ENCODE results near the gene DOK7.

DOK7 gene

DNA sequence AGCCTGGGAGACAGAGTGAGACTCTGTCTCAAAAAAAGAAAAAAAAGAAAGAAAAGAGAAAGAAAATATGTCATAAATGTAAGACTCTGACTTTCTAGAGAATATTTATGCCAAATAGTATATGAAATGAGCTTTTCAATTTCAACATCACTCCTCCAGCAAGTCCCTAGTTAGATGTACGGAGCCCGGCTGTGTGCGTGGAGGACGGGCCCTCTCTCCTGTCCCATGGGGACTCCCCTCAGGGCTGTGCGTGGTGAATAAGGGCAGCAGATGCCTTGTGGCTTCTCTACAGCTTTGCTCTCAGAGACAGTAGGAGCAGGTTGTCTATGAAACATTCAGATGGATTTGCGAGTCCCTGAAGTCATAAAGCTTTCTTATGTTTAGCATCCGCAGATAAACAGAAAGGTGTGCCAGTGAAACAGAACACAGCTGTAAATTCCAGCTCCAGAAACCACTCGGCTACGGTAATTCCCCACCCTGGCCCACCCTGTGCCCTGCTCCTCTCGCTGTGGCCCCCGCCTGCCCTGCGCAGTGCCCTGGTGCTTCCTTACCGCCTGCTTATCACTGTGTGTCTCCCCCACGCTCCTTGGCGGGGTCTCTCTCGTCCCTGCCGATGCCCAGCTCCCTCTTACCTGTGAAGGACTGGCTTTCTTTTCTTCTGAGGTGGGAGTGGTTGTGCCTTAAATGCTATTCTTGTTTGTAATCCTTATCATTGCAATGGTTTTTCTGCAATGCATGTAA, 35.2 kb upstream of the DOK7 start:
- no peak for DNase-seq

DNA sequence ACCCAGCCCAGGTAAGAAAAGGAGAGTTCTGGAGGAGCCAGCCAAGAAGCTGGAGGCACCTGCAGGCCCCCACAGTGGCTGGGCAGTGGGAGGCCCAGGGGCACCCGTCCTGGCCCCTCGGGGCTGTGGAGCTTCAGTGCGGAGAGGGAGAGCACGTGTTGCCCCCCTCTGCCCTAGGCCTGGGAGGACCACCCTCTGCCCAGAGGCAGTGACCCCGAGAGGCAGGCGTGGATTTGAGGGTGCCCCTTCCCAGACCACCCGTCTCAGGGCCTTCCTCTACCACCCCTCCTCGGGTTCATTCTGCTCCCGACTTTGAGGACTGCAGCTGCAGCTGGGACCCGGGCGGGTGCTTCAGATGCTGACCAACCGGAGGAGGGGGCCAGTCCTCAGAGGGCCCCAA, 33.5 kb upstream of the DOK7 start:
- no peak for DNase-seq

DNA sequence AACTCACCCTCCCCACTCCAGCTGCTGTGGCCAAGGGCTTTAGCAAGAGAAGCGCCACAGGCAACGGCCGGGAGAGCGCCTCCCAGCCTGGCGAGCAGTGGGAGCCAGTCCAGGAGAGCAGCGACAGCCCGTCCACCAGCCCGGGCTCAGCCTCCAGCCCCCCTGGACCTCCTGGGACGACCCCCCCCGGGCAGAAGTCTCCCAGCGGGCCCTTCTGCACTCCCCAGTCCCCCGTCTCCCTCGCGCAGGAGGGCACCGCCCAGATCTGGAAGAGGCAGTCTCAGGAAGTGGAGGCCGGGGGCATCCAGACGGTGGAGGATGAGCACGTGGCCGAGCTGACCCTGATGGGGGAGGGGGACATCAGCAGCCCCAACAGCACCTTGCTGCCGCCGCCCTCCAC, 32.6 kb upstream of the DOK7 start:
- no peak for DNase-seq

DNA sequence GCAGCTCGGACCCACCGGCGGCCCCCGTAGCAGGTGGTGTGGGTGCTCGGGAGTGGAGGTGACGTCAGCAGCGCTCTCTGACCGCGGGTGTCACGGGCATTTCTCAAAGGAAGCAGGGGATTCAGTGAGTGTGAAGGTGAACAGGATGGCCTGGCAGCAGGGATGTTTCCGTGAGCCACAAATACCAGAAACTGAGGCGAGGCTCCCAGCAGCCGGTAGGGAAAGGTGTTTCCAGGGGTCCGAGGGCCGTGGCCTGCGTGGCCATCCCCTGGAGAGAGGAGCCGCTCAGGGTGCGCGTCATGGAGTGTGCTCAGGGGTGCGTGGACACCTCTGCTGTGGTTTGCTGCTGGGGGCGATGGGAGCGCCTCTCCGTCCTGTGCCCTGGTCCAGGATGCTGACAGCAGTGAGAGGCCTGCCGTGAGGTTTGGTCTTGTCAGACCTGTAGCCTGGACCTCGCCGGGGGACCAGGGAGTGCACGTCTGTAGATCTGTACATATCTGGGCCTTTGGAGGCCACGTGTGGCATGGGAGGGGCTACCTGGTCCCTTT, 31.6 kb upstream of the DOK7 start:
- no peak for DNase-seq

DNA sequence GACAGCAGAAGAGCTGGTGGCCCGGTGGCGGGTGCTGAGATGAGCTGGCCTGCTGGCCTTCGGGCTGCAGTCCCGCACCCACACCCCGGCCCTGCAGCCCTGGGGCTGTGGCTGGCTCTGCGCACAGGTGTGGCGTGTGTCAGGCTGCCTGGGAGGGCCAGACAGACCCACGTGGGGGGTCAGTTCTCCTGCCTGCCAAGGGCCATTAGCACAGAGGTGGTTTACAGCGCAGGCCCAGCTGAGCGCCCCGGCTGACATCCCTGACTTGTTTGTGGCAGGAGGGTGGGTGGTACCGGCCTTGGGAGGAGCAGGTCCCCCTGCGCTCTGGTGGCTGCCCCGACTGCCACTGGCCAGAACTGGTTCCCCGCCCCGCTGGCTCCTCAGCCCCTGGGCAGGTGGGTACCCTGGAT, 30.7 kb upstream of the DOK7 start:
- no peak for DNase-seq

DNA sequence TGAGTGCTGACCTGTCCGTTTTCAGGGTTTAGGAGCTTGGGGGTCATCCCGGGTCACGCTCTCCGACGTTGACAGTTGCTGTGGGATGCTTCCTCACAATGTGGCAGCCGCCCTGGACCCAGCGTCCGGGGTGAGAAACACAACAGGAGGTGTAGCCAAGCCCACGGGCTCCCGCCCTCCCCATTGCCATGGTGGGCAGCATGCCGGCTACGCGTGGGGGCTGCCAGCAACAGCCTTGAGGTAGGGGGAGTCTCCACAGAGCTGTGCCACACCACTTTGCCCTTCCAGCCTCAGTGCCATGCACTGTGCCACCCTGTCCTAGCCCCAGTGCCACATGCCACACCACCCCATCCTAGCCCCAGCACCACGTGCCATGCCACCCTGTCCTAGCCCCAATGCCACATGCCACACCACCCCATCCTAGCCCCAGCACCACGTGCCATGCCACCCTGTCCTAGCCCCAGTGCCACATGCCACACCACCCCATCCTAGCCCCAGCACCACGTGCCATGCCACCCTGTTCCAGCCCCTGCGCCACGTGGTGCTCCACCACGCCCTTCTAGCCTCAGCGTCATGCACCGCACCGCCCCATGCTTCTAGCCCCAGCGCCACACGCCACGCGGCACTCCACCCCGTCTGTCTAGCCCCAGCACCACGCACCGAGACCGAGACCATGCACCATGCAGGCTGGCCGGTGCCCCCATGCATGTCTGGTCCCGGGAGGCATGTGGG, 29.8 kb upstream of the DOK7 start:
- no peak for DNase-seq

DNA sequence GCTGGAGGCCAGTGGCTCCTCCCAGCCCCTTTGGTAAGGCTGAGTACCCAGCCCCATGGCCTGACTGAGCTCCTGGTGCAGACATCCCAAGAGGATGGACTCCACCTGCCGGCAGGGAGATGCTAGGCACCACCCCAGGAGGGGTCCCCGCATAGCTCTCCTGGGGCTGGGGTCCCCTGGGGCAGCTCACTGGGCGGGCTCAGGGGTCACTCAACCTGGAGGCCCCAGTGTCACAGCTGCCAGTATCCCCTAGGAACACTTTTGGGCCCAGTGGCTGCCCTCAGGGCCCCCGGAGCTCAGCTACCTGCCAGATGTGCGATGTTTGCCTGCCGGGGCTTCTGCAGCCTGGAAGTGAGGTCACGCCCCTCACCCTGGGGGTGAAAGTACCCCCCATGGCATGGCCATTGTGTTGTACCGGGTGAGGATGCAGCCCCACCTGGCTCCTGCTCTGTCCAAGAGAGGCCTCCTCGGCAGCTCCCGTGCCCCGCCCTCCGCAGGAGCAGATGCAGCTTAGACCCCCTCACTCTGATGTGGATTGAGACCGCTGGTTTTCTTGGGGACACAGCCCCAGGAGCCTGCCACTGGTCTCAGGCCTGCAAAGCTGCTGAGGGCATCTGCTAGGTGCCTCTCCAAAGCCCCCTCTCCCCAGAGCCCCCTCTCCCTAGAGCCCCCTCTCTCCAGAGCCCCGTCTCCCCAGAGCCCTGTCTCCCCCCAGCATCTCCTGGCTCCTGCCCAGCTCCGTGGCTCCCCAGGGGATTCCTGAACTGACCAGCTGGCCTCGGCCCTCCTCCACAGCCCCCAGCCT, 28.0 kb upstream of the DOK7 start:
- DNase-seq = no peak

DNA sequence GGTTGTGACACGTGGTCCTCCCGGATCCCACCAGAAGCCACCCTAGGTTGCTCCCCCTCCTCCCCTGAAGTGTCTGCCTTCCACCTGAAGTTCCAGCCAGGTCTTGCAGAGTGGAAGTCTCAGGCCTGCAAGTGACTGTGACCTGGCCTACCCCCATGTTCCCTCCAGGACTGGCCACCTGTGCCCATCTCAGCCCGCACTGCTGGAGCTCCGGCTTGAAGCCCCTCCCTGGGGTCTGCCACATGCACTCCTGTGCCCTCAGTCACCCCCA, 27.5 kb upstream of the DOK7 start:
- no peak for DNase-seq

GRCh38 chr4:3436048-3436797, 26.9 kb upstream of the DOK7 start:
- no peak for DNase-seq

DNA sequence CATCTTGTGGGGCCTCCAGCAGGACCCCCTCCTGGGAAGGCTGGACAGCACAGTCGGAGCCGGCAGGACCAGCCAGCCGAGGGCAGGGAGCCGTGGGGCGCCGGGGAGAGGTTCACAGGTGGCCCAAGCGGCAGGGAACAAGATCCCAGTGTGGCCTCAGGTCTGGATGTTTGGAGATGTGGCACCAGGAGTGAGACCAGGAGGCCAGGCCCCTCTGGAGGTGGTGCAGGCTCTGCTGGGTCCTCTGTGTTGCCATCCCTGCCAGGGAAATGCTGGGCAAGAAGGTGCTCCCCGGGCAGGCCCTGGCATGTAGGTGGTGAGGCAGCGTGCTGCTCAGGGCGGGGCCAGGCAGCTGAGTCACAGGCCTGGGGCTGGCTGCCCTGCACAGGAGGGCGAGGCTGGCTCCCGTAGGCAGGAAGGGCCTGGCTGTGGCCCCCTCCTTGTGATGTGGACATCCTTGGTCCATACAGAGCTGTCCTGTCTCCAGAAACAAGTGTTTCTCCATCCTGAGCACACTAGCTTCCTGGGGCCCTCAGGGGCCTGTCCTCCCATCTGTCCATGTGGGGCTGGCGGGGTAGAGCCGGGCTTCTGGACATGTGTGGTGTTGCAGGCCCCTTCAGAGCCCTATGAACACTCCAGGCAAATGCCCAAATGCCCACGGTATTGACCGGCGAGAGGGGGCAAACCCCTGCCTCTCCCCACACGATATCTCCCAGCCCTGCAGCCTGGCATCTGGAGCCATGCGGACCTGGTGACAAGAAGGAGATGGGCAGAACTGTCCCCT, 26.1 kb upstream of the DOK7 start:
- peak; percentile 42 for DNase-seq

- no peak for DNase-seq
These were observed 25.5 kb upstream of the DOK7 start for GRCh38 chr4:3437582-3437936.

DNA sequence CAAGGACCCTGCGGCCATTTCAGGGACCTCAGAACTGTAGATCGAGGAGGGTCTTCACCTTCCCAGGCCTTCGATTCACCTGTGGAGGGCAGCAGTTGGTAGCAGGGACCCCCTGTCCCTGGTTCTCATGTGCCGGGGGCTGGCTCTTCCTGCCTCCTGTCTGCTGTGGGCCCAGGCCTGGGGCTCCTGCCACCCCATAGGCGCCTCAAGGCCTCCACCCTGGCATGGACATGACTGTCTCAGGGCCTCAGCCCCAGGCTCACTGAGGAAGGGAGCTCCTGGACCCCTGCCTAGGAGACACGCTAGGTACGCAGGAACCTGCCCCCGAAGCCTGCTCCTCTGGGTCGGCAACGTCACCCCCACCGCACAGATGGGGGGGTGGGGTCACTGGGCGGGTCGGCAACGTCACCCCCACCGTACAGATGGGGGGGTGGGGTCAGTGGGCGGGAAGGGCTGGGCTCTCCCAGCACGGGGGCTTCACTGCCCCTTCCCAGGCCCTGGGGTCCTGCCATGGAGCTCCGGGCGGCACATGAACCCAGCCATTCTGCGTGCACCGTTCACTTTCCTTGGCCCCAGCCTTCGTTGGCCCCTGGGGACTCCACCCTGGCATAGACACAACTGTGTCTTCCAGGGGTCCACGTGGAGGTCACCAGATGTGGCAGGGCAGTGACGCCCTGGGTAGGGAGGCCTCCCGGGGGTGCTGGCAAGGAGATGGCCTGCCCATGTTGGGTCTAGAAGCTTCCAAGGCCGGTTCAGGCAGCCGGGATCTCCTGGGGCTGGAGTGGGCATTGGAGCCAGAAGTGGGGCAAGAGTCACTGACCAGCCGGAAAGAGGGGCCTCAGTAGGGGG, 24.9 kb upstream of the DOK7 start:
- DNase-seq = no peak

- no peak for DNase-seq
These were observed 24.3 kb upstream of the DOK7 start for GRCh38 chr4:3438847-3439180.

GRCh38 chr4:3439391-3439790, 23.7 kb upstream of the DOK7 start:
- DNase-seq = no peak

DNA sequence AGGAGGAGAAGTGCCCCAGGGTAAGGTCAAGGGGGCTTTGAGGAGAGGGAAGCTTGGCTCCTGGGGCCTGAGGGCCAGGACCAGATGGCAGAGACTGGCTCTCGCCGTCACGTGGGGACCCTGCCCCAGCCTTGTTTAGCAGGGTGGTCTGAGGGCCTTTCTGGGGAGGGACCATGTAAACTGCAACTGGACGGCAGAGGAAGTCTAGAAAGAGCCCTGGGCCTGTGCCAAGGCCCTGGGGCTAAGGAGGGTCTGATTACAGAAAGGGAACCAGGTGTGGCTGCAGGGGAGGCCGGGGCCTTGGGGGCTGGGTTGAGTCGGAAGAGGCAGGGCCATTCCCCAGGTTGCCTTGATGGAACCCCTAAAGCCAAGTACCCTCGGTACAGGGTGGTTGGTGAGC, 23.1 kb upstream of the DOK7 start:
- no peak for DNase-seq

GRCh38 chr4:3440979-3441500, 22.1 kb upstream of the DOK7 start:
- no peak for DNase-seq

DNA sequence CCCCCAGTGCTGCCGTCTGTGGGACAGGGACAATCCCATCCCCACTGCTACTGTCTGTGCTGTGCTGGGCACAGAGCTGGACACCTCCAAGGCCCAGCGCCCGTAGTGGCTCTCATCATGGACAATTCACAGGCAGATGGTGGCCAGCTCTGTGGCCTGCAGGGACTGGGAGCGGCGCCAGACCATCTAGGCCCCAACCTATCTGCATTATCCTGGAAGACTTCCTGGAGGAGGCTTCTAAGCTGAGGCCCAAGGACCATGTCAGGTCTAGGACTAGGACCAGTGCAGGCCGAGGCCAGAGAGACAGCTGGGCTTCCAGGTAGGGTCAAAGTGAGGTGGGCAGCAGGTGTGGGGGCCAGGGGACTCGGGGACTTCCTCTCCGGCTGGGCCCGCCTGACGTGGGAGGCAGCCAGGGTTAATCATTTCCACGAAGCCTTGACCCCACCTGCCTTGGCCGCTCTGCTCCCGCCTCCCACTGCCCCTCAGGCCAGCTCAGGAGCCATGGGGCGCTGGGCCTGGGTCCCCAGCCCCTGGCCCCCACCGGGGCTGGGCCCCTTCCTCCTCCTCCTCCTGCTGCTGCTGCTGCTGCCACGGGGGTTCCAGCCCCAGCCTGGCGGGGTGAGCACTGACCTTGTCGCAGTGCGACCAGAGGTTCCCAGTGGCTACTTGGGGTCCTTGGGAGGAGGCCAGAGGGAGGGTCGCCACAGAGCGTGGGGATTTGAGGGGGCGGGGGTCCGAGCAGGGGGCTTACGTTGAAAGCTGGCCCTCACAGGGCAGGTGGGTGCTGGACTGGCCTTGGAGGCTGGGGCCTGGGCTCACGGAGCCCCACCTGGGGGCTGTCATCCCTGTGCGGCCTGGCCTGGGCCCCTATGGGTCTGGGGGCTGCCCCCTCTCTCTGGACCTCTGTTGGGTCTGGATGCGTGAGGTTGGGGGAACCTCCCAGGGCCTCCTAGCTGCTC, 21.3 kb upstream of the DOK7 start, which contains the start of gene HGFAC:
HGFAC (plus strand) TSS at position 468 of the 959 bp plus-strand sequence; CDS start at position 502, 34 bp downstream.
- DNase-seq = no peak

DNA sequence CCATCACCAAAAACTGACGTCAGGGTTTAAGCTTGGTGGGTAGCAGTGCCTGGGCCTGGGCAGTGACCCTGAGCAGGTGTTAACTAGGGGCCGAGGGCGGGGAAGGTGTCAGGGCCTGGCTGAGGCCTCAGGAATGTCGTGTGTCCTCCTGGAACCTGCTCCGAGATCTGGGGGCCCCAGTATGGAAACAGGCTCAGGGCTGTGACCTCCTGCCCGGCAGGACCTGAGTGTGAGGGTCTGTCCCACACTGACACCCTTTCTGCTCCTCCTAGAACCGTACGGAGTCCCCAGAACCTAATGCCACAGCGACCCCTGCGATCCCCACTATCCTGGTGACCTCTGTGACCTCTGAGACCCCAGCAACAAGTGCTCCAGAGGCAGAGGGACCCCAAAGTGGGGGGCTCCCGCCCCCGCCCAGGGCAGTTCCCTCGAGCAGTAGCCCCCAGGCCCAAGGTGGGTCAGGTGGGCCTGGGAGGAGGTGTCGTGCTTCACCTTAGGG, 20.6 kb upstream of the DOK7 start:
- DNase-seq = no peak

DNA sequence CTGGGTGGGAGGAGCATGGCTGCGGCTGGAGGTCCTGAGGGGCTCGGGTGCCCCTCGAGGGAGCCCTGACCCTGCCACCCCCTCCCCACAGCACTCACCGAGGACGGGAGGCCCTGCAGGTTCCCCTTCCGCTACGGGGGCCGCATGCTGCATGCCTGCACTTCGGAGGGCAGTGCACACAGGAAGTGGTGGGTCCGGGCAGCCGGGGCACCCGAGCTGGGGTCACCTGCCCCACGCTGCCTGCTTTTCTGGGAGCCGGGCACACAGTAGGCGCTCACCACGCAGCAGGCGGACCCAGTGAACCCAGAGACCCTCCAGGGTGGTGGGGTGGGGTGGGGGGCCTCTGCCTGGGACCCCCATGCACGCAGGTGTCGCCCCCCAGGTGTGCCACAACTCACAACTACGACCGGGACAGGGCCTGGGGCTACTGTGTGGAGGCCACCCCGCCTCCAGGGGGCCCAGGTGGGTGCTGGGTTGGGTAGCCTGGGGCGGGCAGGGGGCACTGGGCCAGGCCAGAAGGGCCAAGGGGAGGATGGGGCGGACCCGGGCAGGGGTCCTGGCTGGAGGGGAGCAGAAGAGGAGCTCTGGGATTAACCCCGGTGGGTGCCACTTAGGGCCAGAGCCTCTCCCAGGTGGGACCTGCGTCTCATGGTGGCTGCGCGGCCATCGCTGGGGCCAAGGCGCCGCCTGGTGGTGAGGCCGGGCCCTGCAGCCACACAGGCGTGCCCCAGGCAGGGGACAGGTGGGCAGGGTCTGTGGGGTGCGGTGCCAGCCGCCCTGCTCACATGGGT, 20.0 kb upstream of the DOK7 start:
- no peak for DNase-seq

Measured in DMS153 (cell line).